ENCODE data around the gene LRRFIP1. TPM values are rescaled to one million over a fixed set of nuclear protein-coding genes. Genes with fewer than 3 reads are reported as not detected.
"Not testable (repeated sequence)": the region's sequence is repeated elsewhere in the genome, so short reads cannot be mapped to it uniquely, and the experiment has no call there.

LRRFIP1 gene
- total and polyA plus RNA-seq, 12 donors = 18.7 to 79.7 (median 51.8) TPM

- Histone ChIP-seq H3K9me3 (replicated peaks in 1 of 3) (no peaks in the 10 kb centered on the region), H3K36me3 (replicated peaks in 1 of 2) (no peaks in the 10 kb centered on the region), H3K4me1 (replicated peaks in 1 of 2) (peaks cover 15 to 22% of the 10 kb centered on the region in 2 donors), H3K27ac (peak overlapping the region in 4 of 5 donors; percentile 29 to 92 (median 72)), H3K27me3 (no peaks in the 10 kb centered on the region), H3K4me3 (no peak overlapping the region)
- intact Hi-C loops (cut with DNase I) = loop anchor here in 1 of 2 donors (10.0 kb wide), 1 partner anchor 70 kb away; no protein-coding TSS in a partner anchor
- TF ChIP-seq CTCF (IDR thresholded peaks at IDR 0.05) (no peak), POLR2A (IDR thresholded peaks at IDR 0.05) (no peak)
- WGBS, 4 donors = 68 to 73% (median 70%) methylated on average over 5 of the region's 5 CpGs
- DNase-seq = peak in 1 of 7 donors; percentile 43
Observed at GRCh38 chr2:237594514-237594871, 32.9 kb upstream of the LRRFIP1 start.

DNA sequence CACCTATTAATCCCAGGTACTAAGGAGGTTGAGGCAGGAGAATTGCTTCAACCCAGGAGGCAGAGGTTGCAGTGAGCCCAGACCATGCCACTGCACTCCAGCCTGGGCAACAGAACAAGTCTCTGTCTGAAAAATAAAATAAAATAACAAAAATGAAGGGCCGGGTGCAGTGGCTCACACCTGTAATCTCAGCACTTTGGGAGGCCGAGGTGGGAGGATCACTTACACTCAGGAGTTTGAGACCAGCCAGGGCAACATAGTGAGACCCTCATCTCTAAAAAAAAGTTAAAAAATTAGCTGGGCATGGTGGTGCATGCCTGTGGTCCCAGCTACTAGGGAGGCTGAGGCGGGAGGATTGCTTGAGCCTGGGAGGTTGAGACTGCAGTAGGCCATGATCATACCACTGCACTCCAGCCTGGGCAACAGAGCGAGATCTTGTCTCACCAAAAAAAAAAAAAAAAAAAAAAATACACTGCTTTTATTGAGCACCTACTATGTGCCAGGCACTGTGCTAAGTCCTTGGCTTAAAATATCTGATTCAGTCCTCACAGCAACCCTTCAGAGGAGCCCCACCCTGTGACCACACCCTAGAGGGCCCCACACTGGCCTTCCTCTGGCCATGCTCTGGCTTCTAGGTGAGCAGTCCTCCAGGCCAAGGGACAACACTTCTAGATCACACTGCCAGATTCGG lies 31.4 kb upstream of the LRRFIP1 start:
- Histone ChIP-seq H3K27ac (peak overlapping the region in 1 of 5 donors; percentile 92), H3K4me1 (replicated peaks in 1 of 2) (peaks cover 24 to 25% of the 10 kb centered on the region in 2 donors)
- not testable (repeated sequence) for H3K27me3 ChIP-seq; H3K4me3 ChIP-seq; H3K36me3 ChIP-seq (replicated peaks in 1 of 2); H3K9me3 ChIP-seq (replicated peaks in 1 of 3); DNase-seq
- 91 to 95% (median 94%) methylated on average over 4 to 5 of the region's 5 CpGs for WGBS, 4 donors
- intact Hi-C loops (cut with DNase I) = loop anchor here in 1 of 2 donors (10.0 kb wide), 1 partner anchor 69 kb away; no protein-coding TSS in a partner anchor

- no peak overlapping the region for H3K27ac ChIP-seq
- TF ChIP-seq CTCF (IDR thresholded peaks at IDR 0.05) (no peak), POLR2A (IDR thresholded peaks at IDR 0.05) (no peak)
- peaks cover 23 to 25% of the 10 kb centered on the region in 2 donors for H3K4me1 ChIP-seq (replicated peaks in 1 of 2)
- H3K9me3 ChIP-seq (replicated peaks in 1 of 3) = no peaks in the 10 kb centered on the region
- intact Hi-C loops (cut with DNase I) = loop anchor here in 1 of 2 donors (10.0 kb wide), 1 partner anchor 68 kb away; no protein-coding TSS in a partner anchor
- H3K36me3 ChIP-seq (replicated peaks in 1 of 2) = no peaks in the 10 kb centered on the region
- DNase-seq = no peak
- no peak overlapping the region for H3K4me3 ChIP-seq
- H3K27me3 ChIP-seq = no peaks in the 10 kb centered on the region
- WGBS, 4 donors = 92 to 94% (median 92%) methylated on average over 9 to 13 of the region's 13 CpGs
Observed at GRCh38 chr2:237596520-237597195, 30.7 kb upstream of the LRRFIP1 start.

- no peak for TF ChIP-seq POLR2A (IDR thresholded peaks at IDR 0.05)
- TF ChIP-seq CTCF (IDR thresholded peaks at IDR 0.05) = no peak
- WGBS, 4 donors = 91 to 95% (median 93%) methylated on average over 26 to 29 of the region's 29 CpGs
- no peak for DNase-seq
- H3K4me3 ChIP-seq = no peak overlapping the region
- no peaks in the 10 kb centered on the region for H3K9me3 ChIP-seq (replicated peaks in 1 of 3)
- intact Hi-C loops (cut with DNase I) = loop anchor here in 1 of 2 donors (10.0 kb wide), 1 partner anchor 67 kb away; no protein-coding TSS in a partner anchor
- no peaks in the 10 kb centered on the region for H3K36me3 ChIP-seq (replicated peaks in 1 of 2)
- no peak overlapping the region for H3K27ac ChIP-seq
- H3K4me1 ChIP-seq (replicated peaks in 1 of 2) = peaks cover 23 to 25% of the 10 kb centered on the region in 2 donors
- H3K27me3 ChIP-seq = no peaks in the 10 kb centered on the region
Observed at GRCh38 chr2:237597196-237598145, 29.9 kb upstream of the LRRFIP1 start.

Measured in adrenal gland (tissue), 12 donors.